ENCODE data around the gene SLC24A5. TPM values are rescaled to one million over a fixed set of nuclear protein-coding genes. Genes with fewer than 3 reads are reported as not detected.

The SLC24A5 gene
- total RNA-seq, 1 experiment from 2014 or later = not detected

GRCh38 chr15:48085591-48085930 lies 35.2 kb upstream of the SLC24A5 start:
- Histone ChIP-seq H3K4me2 (ENCODE audit: insufficient read depth, insufficient read length, low read length) (no peak overlapping the region), H4K5ac (ENCODE audit: insufficient read length, low read depth, low read length) (no peak overlapping the region), H3K9me3 (ENCODE audit: control insufficient read depth, low read depth, low read length) (peaks cover 21% of the 10 kb centered on the region), H3K79me1 (ENCODE audit: insufficient read depth, low read depth, low read length, poor library complexity, severe bottlenecking) (no peaks in the 10 kb centered on the region), H3K18ac (ENCODE audit: insufficient read length, low read depth, low read length) (no peak overlapping the region), H3K56ac (ENCODE audit: insufficient read length, low read depth, low read length) (no peak overlapping the region), H4K20me1 (ENCODE audit: control insufficient read depth, insufficient read depth, insufficient read length) (no peaks in the 10 kb centered on the region), H3K23me2 (ENCODE audit: insufficient read length, low read depth, low read length, poor library complexity, severe bottlenecking) (no peaks in the 10 kb centered on the region), H3K9ac (ENCODE audit: extremely low read depth, insufficient read length, low read length) (no peak overlapping the region), H3K79me2 (ENCODE audit: insufficient read depth, low read length) (no peaks in the 10 kb centered on the region), H4K8ac (replicated peaks; ENCODE audit: insufficient read length, low read depth, low read length) (no peak overlapping the region), H2BK5ac (ENCODE audit: insufficient read length, low read length) (no peak overlapping the region), H2BK120ac (ENCODE audit: low read depth, low read length, poor library complexity, severe bottlenecking) (no peak overlapping the region), H3K4ac (ENCODE audit: low read depth, low read length) (no peak overlapping the region), H2AK5ac (ENCODE audit: insufficient read length, low read length) (no peak overlapping the region), H2BK20ac (ENCODE audit: low read depth, low read length, poor library complexity, severe bottlenecking) (no peak overlapping the region), H2BK15ac (ENCODE audit: low read depth, low read length) (no peak overlapping the region), H2BK12ac (ENCODE audit: insufficient read length, low read depth, low read length) (no peak overlapping the region), H3K14ac (ENCODE audit: insufficient read depth, low read length) (no peak overlapping the region), H3K27me3 (ENCODE audit: insufficient read depth, low read length) (no peaks in the 10 kb centered on the region), H3K4me1 (ENCODE audit: insufficient read depth, low read length) (no peaks in the 10 kb centered on the region), H3K23ac (ENCODE audit: insufficient read length, low read depth, low read length) (no peak overlapping the region), H3K27ac (ENCODE audit: insufficient read length, low read depth, low read length) (no peak overlapping the region), H4K91ac (ENCODE audit: insufficient read length, low read depth, low read length) (no peak overlapping the region), H2AFZ (ENCODE audit: low read length) (no peak overlapping the region), H3T11ph (ENCODE audit: low read length) (no peak overlapping the region)
- TF ChIP-seq CTCF (conservative IDR thresholded peaks at IDR 0.05) = no peak
- WGBS (ENCODE audit: extremely low coverage, insufficient read length, low lambda C conversion rate) = no CpG with 5 or more reads among the region's 6 CpGs
- Mint-ChIP-seq H3K27me3 (ENCODE audit: low read depth) (no peaks in the 10 kb centered on the region), H3K4me3 (no peak overlapping the region), H3K9me3 (peaks cover 15 to 25% of the 10 kb centered on the region in 2 experiments), H3K4me1 (peaks cover 4 to 6% of the 10 kb centered on the region in 2 experiments; a peak in 1 of 4 replicates), H3K27ac (no peak overlapping the region), H3K36me3 (ENCODE audit: insufficient read depth in 1 of 3, low read depth in 3 of 3) (peaks cover 12 to 16% (median 15%) of the 10 kb centered on the region in 3 experiments)
- no peak for DNase-seq
